Stimulated activated naive CD8-positive, alpha-beta T cell treated with anti-CD3 and anti-CD28 coated beads, Interleukin-15, Interleukin-2, amounts not matched to agents 100 ng/mL and 50 ng/mL, for 24 hours (primary cell): ENCODE measurements around the gene NRL.

Experiments
- H3K27ac Mint-ChIP-seq: one replicate; pipeline ENCODE4 v1.8.0; 2021; ENCODE audit warnings: mild to moderate bottlenecking, mixed read lengths
- H3K27me3 Mint-ChIP-seq: one replicate; pipeline ENCODE4 v1.8.0; 2021; ENCODE audit warnings: mixed read lengths
- H3K36me3 Mint-ChIP-seq: one replicate; pipeline ENCODE4 v1.8.0; 2021; ENCODE audit warnings: low read depth, mixed read lengths
- H3K4me1 Mint-ChIP-seq: one replicate; pipeline ENCODE4 v1.8.0; 2021; ENCODE audit warnings: low read depth, mixed read lengths
- H3K4me3 Mint-ChIP-seq: one replicate; pipeline ENCODE4 v1.8.0; 2021; ENCODE audit warnings: mild to moderate bottlenecking, mixed read lengths
- H3K9me3 Mint-ChIP-seq: one replicate; pipeline ENCODE4 v1.8.0; 2021; ENCODE audit warnings: mixed read lengths

NRL gene

GRCh38 chr14:24078146-24078545 lies 36.6 kb downstream of the NRL start:
- Mint-ChIP-seq H3K9me3 (no peaks in the 10 kb centered on the region), H3K4me3 (no peak overlapping the region), H3K36me3 (no peaks in the 10 kb centered on the region), H3K4me1 (peaks cover 27% of the 10 kb centered on the region), H3K27ac (no peak overlapping the region), H3K27me3 (no peaks in the 10 kb centered on the region)

GRCh38 chr14:24077086-24077485 lies 37.7 kb downstream of the NRL start:
- Mint-ChIP-seq H3K27ac (no peak overlapping the region), H3K4me1 (peaks cover 25% of the 10 kb centered on the region), H3K36me3 (no peaks in the 10 kb centered on the region), H3K4me3 (no peak overlapping the region), H3K27me3 (no peaks in the 10 kb centered on the region), H3K9me3 (no peaks in the 10 kb centered on the region)

- peaks cover 21% of the 10 kb centered on the region for H3K4me1 Mint-ChIP-seq
- H3K27me3 Mint-ChIP-seq: no peaks in the 10 kb centered on the region
- H3K9me3 Mint-ChIP-seq: no peaks in the 10 kb centered on the region
- no peak overlapping the region for H3K4me3 Mint-ChIP-seq
- H3K27ac Mint-ChIP-seq: no peak overlapping the region
- no peaks in the 10 kb centered on the region for H3K36me3 Mint-ChIP-seq
Measured at GRCh38 chr14:24076302-24076601, 38.5 kb downstream of the NRL start.

GRCh38 chr14:24075485-24076301 lies 39.1 kb downstream of the NRL start:
- no peak overlapping the region for H3K4me3 Mint-ChIP-seq
- peaks cover 23% of the 10 kb centered on the region for H3K4me1 Mint-ChIP-seq
- H3K9me3 Mint-ChIP-seq: no peaks in the 10 kb centered on the region
- H3K27me3 Mint-ChIP-seq: no peaks in the 10 kb centered on the region
- no peaks in the 10 kb centered on the region for H3K36me3 Mint-ChIP-seq
- no peak overlapping the region for H3K27ac Mint-ChIP-seq

DNA sequence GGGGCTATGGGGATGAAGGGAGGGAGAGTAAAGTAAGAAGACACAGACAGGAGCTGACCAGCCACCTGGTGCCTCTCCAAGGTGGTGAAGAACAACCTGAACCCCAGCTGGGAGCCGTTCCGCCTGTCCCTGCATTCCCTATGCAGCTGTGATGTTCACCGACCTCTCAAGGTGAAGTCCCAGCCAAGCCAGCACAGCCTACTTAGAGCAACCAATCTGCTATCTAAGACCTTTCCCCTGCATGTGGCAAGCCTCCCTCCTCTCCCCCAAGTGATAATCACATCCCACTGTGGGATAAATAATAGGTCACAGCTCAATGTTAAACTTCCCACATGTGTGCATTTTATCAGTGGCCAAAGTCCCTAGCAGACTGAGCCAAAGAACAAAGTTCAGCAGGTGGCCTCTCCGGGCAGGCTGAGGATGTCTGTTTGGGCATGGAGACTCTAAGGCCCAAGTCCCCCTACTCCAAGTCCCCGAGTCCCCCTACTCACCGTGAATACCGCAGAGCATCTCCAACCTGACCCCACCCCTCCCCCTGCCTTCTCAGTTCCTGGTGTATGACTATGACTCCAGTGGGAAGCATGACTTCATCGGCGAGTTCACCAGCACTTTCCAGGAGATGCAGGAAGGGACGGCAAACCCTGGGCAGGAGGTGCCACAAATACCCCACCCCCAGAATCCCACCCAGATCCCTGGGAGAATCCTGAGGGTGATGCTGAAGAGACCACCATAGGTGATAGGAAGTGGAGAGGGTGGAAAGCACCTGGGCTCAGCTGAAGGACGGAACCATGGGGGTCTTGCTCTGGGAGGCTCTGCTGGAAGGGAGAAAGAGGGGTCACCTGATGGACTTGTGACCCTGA lies 39.9 kb downstream of the NRL start:
- H3K4me3 Mint-ChIP-seq: no peak overlapping the region
- H3K4me1 Mint-ChIP-seq: peaks cover 19% of the 10 kb centered on the region
- no peaks in the 10 kb centered on the region for H3K36me3 Mint-ChIP-seq
- no peaks in the 10 kb centered on the region for H3K9me3 Mint-ChIP-seq
- H3K27me3 Mint-ChIP-seq: no peaks in the 10 kb centered on the region
- no peak overlapping the region for H3K27ac Mint-ChIP-seq

GRCh38 chr14:24072881-24073877 lies 41.6 kb downstream of the NRL start:
- Mint-ChIP-seq H3K27me3 (no peaks in the 10 kb centered on the region), H3K4me1 (peaks cover 14% of the 10 kb centered on the region), H3K27ac (no peak overlapping the region), H3K4me3 (no peak overlapping the region), H3K36me3 (no peaks in the 10 kb centered on the region), H3K9me3 (no peaks in the 10 kb centered on the region)

DNA sequence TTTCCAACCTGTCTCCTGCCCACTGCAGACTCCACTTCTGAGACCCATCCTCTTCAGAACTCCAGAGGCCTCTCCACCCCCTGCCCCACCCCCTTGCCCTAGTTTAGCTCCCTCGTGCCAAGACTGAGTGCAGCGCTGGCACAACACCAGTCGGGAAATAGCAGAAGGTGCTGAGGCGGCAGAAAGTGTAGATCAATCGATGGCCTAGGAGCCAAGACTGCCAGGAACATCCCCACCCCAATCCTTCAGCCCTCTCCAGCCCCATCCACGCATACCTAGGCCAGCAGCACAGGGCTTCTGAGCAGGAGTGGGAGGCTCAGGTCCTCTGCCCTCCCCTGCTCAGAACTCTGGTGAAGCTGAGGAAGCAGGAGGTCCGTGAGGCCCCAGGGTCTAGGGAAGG lies 42.3 kb downstream of the NRL start:
- H3K36me3 Mint-ChIP-seq: no peaks in the 10 kb centered on the region
- H3K27ac Mint-ChIP-seq: no peak overlapping the region
- H3K27me3 Mint-ChIP-seq: no peaks in the 10 kb centered on the region
- no peaks in the 10 kb centered on the region for H3K9me3 Mint-ChIP-seq
- H3K4me3 Mint-ChIP-seq: no peak overlapping the region
- H3K4me1 Mint-ChIP-seq: peaks cover 14% of the 10 kb centered on the region

DNA sequence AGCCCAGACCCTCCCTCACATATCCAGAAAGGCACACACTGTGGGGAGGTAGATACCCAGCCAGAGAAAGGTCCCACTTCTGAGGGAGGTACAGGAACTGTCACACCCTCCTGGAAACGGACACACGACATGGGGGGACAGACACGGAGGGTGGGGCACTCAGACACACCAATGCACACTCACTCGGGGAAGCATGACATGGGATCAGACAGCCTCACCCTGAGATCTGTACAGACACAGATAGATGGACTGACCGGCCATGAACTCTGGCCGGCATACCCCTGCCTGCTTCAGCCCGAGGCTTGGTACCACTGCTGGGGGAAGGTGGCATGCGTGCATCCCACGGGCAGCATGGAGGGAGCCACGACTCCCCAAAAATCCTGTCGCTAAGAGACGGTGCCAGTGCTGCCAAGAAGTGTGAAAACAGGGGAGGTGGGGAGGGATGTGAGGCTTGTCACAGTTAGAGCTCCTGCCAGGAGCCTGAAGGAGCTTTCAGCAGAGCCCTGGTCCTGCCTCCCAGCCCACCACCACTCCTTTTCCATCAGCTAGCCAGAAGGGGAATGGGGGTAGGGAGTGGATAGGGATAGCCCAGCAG lies 42.8 kb downstream of the NRL start:
- H3K27me3 Mint-ChIP-seq: no peaks in the 10 kb centered on the region
- H3K4me3 Mint-ChIP-seq: no peak overlapping the region
- H3K36me3 Mint-ChIP-seq: no peaks in the 10 kb centered on the region
- H3K9me3 Mint-ChIP-seq: no peaks in the 10 kb centered on the region
- H3K4me1 Mint-ChIP-seq: peaks cover 14% of the 10 kb centered on the region
- no peak overlapping the region for H3K27ac Mint-ChIP-seq

DNA sequence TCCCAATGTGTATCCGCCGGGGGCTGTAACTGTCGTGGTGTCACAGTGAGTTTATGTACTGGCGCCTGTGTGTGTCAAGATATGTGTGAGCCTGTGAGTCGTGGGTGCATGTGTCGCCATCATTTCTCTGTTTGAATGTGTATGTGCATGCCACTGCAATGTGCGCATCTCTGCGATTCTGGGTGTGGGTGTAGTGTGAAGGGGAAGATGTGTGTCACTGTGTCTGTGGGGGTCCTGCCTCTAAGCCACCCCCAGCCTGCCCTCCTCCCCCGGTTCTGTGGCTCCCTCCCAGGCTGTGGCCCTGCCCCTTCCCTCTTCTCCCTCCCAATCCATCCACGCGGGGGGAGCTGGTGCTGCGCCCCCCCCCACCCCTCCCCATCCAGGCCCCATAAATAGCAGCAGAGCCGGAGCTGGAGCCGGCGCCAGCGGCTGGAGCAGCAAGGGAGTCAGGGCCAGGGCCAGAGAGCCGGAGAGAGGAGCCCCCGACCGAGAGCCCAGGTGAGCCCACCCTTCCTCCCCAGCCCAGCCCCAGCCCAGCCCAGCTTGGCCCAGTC lies 43.5 kb downstream of the NRL start, which contains the start of gene CPNE6:
Gene CPNE6, plus strand, starts transcription at position 419 of the 554 bp plus-strand sequence. CDS start 1,375 bp downstream, outside the sequence.
- Mint-ChIP-seq H3K4me1 (peaks cover 14% of the 10 kb centered on the region), H3K9me3 (no peaks in the 10 kb centered on the region), H3K36me3 (no peaks in the 10 kb centered on the region), H3K27ac (no peak within 1 kb of the TSS), H3K4me3 (peak within 1 kb of the TSS; percentile 1), H3K27me3 (no peaks in the 10 kb centered on the region)

- H3K27ac Mint-ChIP-seq: peak overlapping the region; percentile 6
- no peaks in the 10 kb centered on the region for H3K9me3 Mint-ChIP-seq
- no peaks in the 10 kb centered on the region for H3K36me3 Mint-ChIP-seq
- H3K4me3 Mint-ChIP-seq: no peak overlapping the region
- H3K27me3 Mint-ChIP-seq: no peaks in the 10 kb centered on the region
- peaks cover 14% of the 10 kb centered on the region for H3K4me1 Mint-ChIP-seq
Measured at GRCh38 chr14:24070285-24071143, 44.2 kb downstream of the NRL start.

- Mint-ChIP-seq H3K4me3 (no peak overlapping the region), H3K27me3 (no peaks in the 10 kb centered on the region), H3K4me1 (peaks cover 11% of the 10 kb centered on the region), H3K27ac (no peak overlapping the region), H3K9me3 (no peaks in the 10 kb centered on the region), H3K36me3 (no peaks in the 10 kb centered on the region)
Measured at GRCh38 chr14:24069411-24069735, 45.4 kb downstream of the NRL start.

DNA sequence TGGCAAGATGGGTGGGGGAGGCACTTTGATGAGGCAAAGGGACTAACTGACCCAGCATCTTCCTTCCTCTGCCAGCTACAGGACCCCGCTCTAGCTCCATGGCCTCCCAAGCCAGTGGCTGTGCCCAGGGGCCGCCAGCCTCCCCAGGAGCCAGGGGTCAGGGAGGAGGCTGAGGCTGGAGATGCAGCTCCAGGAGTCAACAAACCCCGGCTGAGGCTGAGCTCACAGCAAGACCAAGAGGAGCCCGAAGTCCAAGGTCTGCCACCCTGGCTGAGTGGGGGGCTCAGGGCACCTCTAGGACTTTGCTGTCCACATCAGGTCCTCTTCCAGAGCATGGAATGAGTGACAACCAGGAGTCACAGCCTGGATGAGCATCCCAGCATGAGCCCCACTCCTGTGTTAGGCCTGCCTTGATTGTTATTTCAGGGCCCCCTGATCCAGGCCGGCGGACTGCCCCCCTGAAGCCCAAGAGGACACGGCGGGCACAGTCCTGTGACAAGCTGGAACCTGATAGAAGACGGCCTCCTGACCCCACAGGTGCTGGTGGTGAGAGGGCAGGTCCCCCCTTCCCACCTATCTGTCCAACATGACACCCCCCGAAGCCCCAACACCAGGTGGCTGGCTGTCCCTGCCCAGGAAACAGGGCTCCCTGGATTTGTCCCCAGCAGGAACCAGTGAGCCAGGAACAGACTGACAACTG lies 45.9 kb downstream of the NRL start:
- Mint-ChIP-seq H3K27me3 (no peaks in the 10 kb centered on the region), H3K4me3 (no peak overlapping the region), H3K9me3 (no peaks in the 10 kb centered on the region), H3K36me3 (no peaks in the 10 kb centered on the region), H3K4me1 (peaks cover 11% of the 10 kb centered on the region), H3K27ac (no peak overlapping the region)
